NB4 (cell line): Measurements from ENCODE around the gene HSPB6.

ENCODE experiments used
- DNase-seq: peaks from one replicate; pipeline ENCODE4 v3.0.0; 2010; ENCODE audit warnings: low read depth
- H3K4me3 ChIP-seq: one replicate; pipeline ENCODE4 v1.5.1; 2011; ENCODE audit warnings: mild to moderate bottlenecking, low read depth, low read length, moderate library complexity
- CTCF ChIP-seq: IDR thresholded peaks from one replicate; pipeline ENCODE4 v1.5.1; 2012; ENCODE audit warnings: low read depth, low read length
- MAX ChIP-seq: IDR thresholded peaks from 2 replicates; pipeline ENCODE4 v1.6.1; 2011; ENCODE audit warnings: low read depth, low read length
- MYC ChIP-seq: IDR thresholded peaks from 2 replicates; pipeline ENCODE4 v1.6.1; 2011; ENCODE audit warnings: low read depth, low read length
- POLR2A ChIP-seq: IDR thresholded peaks from 2 replicates; pipeline ENCODE4 v1.6.1; 2011; ENCODE audit warnings: mild to moderate bottlenecking; ENCODE audit not compliant: insufficient read length; ENCODE audit errors: extremely low read depth

The HSPB6 gene

GRCh38 chr19:35715355-35715809, 41.4 kb downstream of the HSPB6 start:
- TF ChIP-seq MAX (no peak), POLR2A (no peak), MYC (no peak), CTCF (no peak)
- no peak for DNase-seq
- H3K4me3 ChIP-seq, result no peak overlapping the region

- H3K4me3 ChIP-seq, result no peak overlapping the region
- DNase-seq, result peak; percentile 23
- TF ChIP-seq CTCF, result no peak
- TF ChIP-seq MYC, result no peak
- TF ChIP-seq MAX, result no peak
- TF ChIP-seq POLR2A, result no peak
These were observed 42.1 kb downstream of the HSPB6 start for GRCh38 chr19:35714601-35715354.

GRCh38 chr19:35713904-35714495, 42.8 kb downstream of the HSPB6 start:
- DNase-seq, result no peak
- TF ChIP-seq MAX, result no peak
- TF ChIP-seq POLR2A, result no peak
- no peak for TF ChIP-seq MYC
- no peak for TF ChIP-seq CTCF
- H3K4me3 ChIP-seq, result no peak overlapping the region

- H3K4me3 ChIP-seq, result no peak overlapping the region
- DNase-seq, result no peak
- no peak for TF ChIP-seq MYC
- no peak for TF ChIP-seq CTCF
- no peak for TF ChIP-seq POLR2A
These were observed 43.4 kb downstream of the HSPB6 start for GRCh38 chr19:35713506-35713850.

- TF ChIP-seq MAX (no peak), CTCF (no peak)
- no peak for DNase-seq
- no peak overlapping the region for H3K4me3 ChIP-seq
These were observed 44.0 kb downstream of the HSPB6 start for GRCh38 chr19:35712567-35713505.
